Nephron progenitor cell (in vitro differentiated cells): ENCODE results near the gene HOXD3.

Experiments
- DNase-seq: peaks from one replicate; pipeline ENCODE4 v3.0.0; 2021
- H3K27ac Mint-ChIP-seq: 2 replicates; pipeline ENCODE4 v1.8.0; 2021; ENCODE audit warnings: mild to moderate bottlenecking, moderate library complexity, mixed read lengths
- H3K27me3 Mint-ChIP-seq: 2 replicates; pipeline ENCODE4 v1.8.0; 2021; ENCODE audit warnings: mild to moderate bottlenecking, low read depth, mixed read lengths; ENCODE audit not compliant: poor library complexity
- H3K36me3 Mint-ChIP-seq: 2 replicates; pipeline ENCODE4 v1.8.0; 2021; ENCODE audit warnings: low read depth, mixed read lengths
- H3K4me1 Mint-ChIP-seq: 2 replicates; pipeline ENCODE4 v1.8.0; 2021; ENCODE audit warnings: mixed read lengths
- H3K4me3 Mint-ChIP-seq: 2 replicates; pipeline ENCODE4 v1.8.0; 2021; ENCODE audit warnings: mild to moderate bottlenecking, moderate library complexity, mixed read lengths
- H3K9me3 Mint-ChIP-seq: 2 replicates; pipeline ENCODE4 v1.8.0; 2021; ENCODE audit warnings: mild to moderate bottlenecking, moderate library complexity, mixed read lengths
- CTCF ChIP-seq: fragments of 200-600 bp; sonication (generic); IDR thresholded peaks from 2 replicates; pipeline ENCODE4 v1.5.0; 2021; ENCODE audit warnings: antibody characterized with exemption

HOXD3 gene

GRCh38 chr2:176212276-176212675 lies 55.2 kb downstream of the HOXD3 start:
- Mint-ChIP-seq H3K4me1 (no peaks in the 10 kb centered on the region), H3K27me3 (no peaks in the 10 kb centered on the region), H3K27ac (no peak overlapping the region), H3K9me3 (no peaks in the 10 kb centered on the region), H3K4me3 (no peak overlapping the region), H3K36me3 (no peaks in the 10 kb centered on the region)
- TF ChIP-seq CTCF = no peak
- DNase-seq = no peak

- Mint-ChIP-seq H3K27me3 (no peaks in the 10 kb centered on the region), H3K9me3 (no peaks in the 10 kb centered on the region)
Observed at GRCh38 chr2:176213406-176213805, 56.3 kb downstream of the HOXD3 start.

More at GRCh38 chr2:176213406-176213805, 56.3 kb downstream of the HOXD3 start:
- Mint-ChIP-seq H3K36me3 (no peaks in the 10 kb centered on the region), H3K27ac (no peak overlapping the region), H3K4me1 (no peaks in the 10 kb centered on the region), H3K4me3 (no peak overlapping the region)
- DNase-seq = no peak
- TF ChIP-seq CTCF = no peak
